ENCODE results near the gene GARIN5B.

The GARIN5B gene

DNA sequence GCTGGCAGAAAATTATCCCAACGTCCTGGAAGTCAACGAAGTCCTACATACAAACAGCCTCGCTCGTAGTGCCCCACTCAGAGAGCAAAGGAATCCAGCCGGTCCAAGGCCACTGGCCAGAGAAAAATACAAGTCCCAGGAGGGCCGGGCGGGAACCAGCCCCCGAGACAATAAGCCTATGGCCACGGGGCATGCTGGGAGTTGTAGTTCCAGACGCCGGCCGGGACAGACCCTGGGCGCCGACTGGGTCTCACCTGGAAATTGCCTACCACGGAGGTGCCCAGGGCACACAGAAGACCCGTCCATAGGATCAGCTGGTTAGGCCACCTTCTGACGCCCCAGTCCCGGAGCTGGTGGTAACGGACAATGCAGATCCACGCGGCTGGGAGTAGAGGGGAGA, 43.3 kb downstream of the GARIN5B start:
- DNase-seq, result no peak

DNA sequence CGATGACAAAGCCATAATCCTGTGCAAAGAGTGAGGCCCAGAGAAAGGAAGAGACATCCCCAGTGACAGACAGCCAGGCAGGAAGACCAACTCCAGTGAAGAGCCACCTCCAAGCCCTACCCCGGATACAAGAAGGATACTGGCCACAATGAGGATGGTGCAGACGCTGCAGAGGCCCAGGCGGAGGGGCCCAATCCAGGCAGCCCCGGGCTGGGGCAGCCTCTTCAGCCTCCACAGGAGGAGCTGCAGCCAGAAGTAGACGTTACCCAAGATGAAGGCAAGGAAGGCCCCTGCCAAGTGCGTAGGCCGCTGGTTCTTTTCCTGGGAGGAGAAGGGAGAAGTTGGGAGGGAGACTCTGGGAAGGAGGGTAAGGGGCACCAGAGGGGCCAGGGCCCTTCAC, 46.4 kb downstream of the GARIN5B start:
- DNase-seq, result no peak

DNA sequence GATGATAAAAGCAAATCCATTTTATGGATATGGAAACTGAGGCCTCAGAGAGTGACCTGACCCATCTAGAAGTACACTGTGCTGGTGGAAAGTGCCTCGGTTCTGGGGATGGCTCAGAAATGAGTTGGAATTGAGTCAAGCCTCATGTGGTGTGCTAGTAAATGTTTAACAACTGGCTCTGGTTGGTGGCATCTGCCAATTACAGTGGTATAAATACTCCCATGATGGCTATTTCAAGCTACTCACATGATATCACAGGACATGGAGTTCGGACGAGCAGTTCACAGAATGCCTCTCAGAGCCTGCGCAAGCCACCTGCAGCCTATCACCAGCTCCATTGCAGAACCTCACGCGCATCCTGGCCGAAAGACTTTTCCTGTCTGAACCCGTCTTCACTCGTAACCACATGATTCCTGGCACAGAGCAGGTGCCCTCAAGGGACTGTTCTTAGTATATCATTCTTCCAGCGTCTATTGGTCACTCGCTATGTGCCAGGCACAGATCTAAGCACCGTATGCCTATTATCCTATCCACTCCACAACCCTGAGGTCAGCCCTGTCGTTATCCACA, 47.0 kb downstream of the GARIN5B start:
- no peak for DNase-seq

DNA sequence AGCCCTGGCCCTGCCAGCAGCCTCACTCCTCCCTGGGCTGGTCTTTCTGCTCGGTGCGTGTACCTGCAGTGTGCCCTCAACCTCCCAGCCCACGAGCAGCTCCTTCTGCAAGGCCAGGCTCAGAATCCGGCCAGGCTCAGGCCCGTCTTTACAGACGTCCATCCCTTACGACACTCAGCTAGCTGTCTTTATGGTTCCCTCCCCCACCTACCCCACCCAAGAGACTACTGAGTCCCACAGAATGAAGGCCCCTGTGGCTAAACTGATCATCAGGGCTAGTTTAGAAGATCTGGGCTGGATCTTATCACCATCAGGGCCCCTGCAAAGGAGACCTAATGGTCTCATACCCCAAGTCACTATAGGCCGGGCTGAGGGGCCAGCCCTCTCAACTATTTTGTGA, 48.7 kb downstream of the GARIN5B start:
- DNase-seq, result no peak

DNA sequence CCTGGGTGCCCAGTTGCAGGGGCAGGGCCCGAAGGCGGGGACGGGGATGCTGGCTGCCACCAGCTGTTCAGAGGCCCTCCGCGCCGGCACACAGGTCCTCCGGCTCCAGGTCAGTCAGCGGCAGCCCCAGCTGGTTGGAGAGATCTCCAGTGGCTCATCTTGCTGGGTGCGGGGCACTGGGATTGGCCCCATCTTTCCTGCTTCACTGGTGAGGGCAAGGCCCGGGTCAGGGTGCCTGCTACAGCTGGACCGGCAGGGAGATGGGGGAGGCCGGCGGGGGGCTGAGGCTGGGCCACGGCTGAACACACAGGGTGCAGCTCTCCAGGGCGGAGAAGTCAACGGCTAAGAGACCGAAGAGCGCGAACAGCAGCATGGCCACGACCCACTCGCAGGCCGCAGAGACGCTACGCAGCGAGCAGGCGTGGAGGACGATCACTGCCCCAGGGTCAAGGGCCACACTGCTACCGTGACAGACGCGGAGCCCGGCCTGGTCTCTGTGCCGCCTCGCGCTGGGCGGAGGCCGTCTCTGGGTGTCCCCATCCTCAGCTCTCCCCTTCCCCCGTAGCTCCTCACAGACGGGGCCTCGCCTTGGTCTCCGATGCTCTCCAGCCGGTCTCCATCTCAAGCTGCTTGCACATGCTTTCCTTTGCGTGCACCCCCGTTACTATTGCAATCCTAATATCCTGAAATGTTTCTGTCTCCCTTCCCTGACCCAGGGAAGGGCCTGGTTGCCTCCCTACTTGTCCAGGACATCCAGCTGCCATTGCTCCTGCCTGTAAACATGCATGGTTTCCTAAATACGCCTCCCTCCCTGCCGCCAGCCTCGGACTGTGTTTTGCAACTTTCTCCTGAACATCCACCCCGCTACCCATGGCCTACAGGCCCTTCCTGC, 50.2 kb downstream of the GARIN5B start:
- DNase-seq, result no peak

DNA sequence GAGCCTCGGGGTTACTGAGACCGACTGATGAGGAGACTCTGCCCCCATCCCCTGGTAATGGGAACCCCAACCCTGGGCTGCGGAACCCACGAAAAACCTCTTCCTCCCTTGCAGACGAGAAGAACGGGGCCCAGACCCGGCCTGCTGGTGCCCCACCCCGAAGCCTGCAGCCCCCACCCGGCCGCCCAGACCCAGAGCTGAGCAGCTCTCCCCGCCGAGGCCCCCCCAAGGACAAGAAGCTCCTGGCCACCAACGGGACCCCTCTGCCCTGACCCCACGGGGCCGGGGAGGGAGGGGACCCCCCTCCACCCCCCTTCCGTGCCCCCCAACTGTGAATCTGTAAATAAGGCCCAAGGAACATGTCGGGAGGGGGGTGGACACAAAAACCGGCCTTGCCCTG, 51.3 kb downstream of the GARIN5B start:
- no peak for DNase-seq

DNA sequence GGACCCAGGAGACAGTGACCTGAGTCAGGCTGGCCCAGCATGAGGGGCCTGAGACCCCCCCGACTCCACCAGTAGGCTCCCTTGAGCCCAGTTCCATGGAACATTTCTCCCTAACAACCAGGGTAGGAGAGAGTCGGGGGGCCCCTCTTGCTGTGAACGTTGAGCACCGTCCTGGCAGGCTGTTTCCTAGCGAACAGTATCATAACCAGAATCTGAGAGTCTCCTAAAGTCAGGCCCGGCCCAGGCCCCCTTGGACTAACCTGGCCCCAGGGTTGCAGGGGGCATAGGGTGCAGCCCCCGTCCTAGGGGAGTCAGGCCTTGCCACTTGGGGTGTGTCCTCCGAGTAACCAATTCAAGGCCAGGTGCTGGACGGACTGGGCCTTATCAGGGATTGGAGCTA, 51.7 kb downstream of the GARIN5B start:
- DNase-seq, result no peak

DNA sequence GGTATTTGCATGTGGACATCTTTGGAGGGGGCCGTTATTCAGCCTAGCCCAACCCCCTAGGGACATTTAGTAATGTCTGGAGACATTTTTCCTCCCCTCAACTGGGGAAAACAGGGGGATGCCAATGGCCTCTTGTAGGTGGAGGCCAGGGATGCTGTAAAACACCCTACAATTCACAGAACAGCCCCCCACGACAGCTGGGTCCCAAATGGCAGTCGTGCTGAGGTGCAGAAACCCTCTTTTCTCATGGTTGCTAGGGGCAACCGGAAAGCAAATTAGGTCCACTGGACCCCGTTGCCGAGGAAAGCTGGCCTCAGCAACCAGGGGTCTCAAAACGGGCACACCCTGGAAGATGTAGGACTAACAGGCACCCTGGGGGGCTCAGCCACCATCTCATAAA, 52.6 kb downstream of the GARIN5B start:
- no peak for DNase-seq

DNA sequence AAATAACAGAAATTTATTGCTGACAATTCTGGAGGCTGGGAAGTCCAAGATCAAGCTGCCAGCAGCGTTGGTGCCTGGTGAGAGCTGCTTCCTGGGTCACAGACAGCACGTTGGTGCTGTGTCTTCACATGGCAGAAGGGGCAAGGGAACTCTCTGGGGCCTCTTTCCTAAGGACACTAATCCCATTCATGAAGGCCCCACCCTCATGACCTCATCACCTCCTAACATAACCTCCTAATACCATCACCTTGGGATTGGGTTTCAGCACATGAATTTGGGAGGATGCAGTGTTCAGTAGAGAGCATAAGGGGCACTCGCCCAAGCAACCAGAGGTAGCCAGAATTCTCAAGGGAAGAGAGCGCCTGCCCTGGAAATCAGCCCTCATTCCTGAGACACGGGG, 53.6 kb downstream of the GARIN5B start:
- no peak for DNase-seq

DNA sequence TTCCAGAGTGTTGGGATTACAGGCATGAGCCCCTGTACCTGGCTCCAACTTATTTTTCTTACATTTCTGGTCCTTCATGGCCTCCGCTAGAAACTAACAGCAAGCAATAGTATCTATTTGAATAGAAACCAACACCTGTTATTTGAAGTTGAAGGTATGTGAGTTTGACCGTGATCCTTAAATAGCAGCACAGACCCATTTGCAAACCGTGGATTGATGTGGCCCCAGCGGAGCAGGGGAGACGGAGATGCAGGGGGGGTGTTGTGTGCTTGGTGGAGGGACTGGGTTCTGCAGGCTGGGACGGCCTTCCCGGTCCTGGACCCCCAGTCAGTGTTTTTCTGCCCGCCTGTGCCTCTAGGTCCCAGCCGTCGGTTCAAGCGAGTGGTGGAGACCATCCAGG, 54.8 kb downstream of the GARIN5B start:
- no peak for DNase-seq

DNA sequence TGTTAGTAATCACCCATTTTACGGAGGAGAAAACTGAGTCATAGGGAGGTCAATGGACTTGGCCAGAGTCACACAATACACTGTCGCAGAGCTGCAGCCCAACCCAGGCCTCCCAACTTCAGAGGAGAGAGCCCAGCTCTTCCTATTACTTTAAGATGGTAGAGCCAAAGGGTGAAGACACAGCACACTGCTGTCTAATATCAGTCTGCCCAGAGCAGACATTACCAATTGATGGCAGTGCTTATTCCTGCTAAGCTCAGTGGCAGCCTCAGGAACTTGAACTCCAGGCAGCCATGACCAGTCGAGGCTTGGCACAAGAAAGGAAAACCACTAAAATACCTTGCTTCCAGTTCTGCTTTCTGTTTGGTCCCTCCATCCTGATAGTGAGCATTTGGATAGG, 56.3 kb downstream of the GARIN5B start:
- DNase-seq, result no peak

DNA sequence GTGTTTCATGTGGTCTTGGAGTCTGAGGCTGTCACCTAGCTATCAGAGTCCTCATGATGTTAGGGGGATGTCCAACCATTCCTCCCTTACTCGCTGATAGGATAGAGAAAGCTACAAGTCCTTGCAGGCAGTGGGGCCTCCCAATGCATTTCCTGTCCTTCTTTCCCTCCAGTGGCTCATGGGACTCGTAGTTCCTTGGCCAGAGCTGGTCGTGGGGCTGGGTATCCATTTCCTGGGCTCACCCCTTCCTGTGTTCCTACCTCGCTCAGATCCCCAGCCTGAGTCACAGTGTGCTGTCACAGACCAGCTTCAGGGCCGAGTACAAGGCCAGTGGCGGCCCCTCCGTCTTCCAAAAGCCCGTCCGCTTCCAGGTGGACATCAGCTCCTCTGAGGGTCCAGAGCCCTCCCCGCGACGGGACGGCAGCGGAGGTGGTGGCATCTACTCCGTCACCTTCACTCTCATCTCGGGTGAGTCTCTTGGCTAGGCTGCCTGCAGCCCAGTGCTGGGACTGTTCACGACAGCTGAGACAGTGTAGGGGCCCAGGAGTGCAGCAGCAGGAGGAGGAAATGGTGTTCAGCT, 57.0 kb downstream of the GARIN5B start:
- no peak for DNase-seq

DNA sequence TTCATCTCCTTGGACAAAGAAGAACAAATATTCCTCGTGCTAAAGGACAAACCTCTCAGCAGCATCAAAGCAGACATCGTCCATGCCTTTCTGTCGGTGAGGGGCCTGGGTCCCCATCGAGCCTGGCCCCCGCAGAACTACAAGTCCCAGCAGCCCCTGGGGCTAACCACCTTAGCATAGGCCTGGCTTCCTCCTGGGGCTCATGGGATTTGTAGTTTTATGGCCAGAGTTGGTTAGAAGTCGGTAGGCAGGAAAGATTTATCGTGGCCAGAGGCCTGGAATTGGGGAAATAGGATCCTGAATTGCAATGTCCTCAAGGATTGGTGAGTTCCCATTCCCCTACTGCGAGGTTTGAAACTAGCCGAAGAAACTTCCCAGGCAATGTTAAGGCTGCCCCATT, 57.6 kb downstream of the GARIN5B start:
- peak; percentile 53 for DNase-seq

DNA sequence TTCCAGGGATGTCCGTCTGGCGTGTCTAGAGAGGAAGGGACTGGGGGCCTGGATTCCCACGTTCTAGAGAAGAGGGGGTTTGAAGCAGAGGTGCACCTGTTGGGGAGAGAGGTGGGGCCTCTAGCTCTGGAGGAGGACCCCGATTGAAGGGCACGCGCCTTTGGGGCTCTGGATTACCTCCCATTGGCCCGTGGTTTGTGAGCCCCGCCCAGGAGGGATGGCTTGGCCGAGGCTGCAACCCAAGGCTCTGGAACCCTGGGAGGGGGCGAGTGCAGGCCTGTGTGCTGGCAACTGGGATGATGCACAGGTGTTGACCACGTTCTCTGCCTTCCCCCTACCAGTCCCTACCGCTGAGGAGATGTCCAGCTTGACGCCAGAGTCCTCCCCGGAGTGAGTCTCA, 58.1 kb downstream of the GARIN5B start:
- no peak for DNase-seq
